Measurements from ENCODE around the gene SPANXN5. TPM values are rescaled to one million over a fixed set of nuclear protein-coding genes. Genes with fewer than 3 reads are reported as not detected.
A peak's percentile ranks its signal among the peaks of the same experiment; 100 is the strongest.
"Not testable (repeated sequence)": the region's sequence is repeated elsewhere in the genome, so short reads cannot be mapped to it uniquely, and the experiment has no call there.

The SPANXN5 gene, protein sequence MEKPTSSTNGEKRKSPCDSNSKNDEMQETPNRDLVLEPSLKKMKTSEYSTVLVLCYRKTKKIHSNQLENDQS
- not detected in 2 replicates for total RNA-seq

DNA sequence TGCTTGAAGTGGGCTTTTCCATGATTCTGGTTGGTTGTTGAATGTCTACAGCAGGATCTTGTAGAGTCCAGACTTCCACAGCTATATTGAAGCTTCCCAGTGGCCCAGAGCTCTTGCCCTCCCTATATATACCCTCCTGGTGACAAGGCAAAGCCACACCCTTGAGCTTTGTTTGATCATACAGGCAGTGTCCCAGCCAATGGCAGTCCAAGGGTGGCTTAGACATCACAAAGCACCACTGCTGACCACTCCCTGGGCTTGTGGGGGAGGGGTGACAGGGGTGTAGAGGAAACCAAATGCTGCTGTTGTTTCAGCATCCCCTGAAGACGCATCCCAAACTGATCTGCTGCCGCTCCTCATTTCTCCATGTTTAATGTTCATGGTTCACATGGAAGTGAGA is at the start of gene SPANXN5:
Gene SPANXN5 (minus strand): TSS at position 101 of the 400 bp plus-strand sequence. CDS start 79 bp downstream, at position 22.
- not testable (repeated sequence) for H3K4me3 ChIP-seq (ENCODE audit: low read depth, low read length); DNase-seq (ENCODE audit: low read depth)

DNA sequence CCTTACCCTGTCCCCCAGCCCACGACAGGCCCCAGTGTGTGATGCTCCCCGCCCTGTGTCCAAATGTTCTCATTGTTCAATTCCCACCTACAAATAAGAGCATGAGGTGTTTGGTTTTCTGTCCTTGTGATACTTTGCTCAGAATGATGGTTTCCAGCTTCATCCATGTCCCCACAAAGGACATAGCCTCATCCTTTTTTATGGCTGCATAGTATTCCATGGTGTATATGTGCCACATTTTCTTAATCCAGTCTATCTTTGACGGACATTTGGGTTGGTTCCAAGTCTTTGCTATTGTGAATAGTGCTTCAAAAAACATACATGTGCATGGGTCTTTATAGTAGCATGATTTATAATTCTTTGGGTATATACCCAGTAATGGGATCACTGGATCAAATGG is 46.4 kb upstream of the SPANXN5 start:
- DNase-seq (ENCODE audit: low read depth); H3K4me3 ChIP-seq (ENCODE audit: low read depth, low read length): not testable (repeated sequence)

DNA sequence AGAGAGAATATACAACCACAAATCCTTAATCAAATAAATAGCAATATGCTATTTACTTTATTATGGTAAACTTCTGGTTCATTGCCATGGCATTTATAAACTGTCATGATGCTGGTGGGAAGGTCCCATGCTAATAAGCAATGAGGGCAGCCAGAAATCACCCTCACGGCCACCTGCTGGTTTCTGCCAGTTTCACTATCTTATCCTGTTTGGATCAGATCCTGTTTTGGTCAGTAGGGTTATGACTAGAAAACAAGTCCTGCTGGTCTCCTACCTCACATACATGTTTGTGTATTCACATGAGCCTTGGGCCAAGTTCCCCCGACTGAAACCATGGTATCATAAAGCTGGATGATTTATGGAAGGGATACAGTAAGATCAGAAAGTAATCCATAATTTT is 41.9 kb upstream of the SPANXN5 start:
- H3K4me3 ChIP-seq (ENCODE audit: low read depth, low read length), result no peak overlapping the region
- TF ChIP-seq, protein P1, sequence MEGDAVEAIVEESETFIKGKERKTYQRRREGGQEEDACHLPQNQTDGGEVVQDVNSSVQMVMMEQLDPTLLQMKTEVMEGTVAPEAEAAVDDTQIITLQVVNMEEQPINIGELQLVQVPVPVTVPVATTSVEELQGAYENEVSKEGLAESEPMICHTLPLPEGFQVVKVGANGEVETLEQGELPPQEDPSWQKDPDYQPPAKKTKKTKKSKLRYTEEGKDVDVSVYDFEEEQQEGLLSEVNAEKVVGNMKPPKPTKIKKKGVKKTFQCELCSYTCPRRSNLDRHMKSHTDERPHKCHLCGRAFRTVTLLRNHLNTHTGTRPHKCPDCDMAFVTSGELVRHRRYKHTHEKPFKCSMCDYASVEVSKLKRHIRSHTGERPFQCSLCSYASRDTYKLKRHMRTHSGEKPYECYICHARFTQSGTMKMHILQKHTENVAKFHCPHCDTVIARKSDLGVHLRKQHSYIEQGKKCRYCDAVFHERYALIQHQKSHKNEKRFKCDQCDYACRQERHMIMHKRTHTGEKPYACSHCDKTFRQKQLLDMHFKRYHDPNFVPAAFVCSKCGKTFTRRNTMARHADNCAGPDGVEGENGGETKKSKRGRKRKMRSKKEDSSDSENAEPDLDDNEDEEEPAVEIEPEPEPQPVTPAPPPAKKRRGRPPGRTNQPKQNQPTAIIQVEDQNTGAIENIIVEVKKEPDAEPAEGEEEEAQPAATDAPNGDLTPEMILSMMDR (conservative IDR thresholded peaks at IDR 0.05; ENCODE audit: low read depth, low read length), result peak; percentile 10
- DNase-seq (ENCODE audit: low read depth), result no peak

DNA sequence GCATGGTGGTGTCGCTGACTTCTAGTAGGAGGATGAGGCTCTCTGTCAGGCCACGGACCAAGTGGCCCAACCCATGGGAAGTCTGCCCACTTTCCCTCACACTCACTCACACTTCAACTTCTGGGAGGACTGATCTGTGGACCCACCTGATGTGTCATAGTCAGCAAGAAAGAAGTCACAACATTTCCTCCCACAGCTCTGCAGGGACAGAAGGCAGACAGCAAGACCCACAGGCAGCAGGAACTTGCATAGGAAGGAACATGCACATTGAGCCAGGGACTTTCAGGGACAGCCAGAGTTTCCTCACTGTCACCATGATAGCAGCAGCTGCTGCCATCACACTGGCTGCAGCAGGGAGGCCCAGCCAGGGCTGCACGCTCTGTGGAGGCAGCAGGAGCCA is 33.3 kb upstream of the SPANXN5 start:
- no peak overlapping the region for H3K4me3 ChIP-seq (ENCODE audit: low read depth, low read length)
- TF ChIP-seq, protein P1 (conservative IDR thresholded peaks at IDR 0.05; ENCODE audit: low read depth, low read length), result no peak
- DNase-seq (ENCODE audit: low read depth), result no peak

DNA sequence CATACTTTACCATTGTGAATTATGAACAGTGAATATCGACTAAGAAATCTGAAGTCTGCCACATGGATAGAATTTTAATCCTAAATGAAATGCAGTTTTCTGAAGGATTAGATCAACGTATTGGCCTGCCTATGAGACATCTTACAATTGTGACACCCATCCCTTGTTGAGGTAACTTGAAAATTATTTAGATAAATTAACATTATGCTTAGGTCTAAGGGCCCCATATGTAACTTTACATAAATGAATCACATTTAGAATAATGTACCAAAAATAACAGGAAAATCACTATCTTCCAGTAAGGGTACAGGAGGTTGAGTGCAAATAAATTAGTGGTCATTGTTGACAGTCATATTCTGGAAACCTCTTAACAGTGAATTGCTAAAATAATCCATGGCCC is 27.4 kb upstream of the SPANXN5 start:
- no peak overlapping the region for H3K4me3 ChIP-seq (ENCODE audit: low read depth, low read length)
- no peak for DNase-seq (ENCODE audit: low read depth)
- TF ChIP-seq, protein P1 (conservative IDR thresholded peaks at IDR 0.05; ENCODE audit: low read depth, low read length), result no peak

DNA sequence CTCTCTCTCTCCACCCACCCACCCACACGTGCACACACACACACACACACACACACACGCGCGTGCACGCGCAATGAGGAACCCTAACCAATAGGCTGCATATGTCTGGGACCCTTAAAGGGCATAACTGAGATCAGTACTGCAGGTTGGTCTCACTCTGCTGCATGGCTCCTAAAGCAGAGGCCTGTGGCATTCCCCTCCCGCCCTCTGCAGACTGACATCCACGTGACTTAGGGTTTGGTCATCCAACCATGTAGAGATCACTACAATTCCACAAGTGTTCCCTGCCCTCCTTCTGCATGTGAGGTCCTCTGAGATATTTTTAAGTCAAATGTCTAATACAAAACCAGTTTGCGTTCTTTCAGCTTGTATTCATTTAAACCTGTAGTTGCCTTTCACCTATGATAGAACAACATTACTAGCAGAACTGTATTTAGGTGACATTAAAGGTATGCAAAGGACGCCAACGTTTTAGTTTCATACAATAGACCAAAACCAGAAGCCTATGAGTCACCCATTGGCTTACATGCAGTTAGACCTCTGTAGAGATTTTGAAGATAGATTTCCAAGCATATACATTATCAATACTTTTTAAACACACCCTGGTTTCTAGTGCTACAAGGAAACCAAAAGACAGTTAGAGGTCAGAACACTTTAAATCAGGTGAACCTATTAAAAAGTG is 24.0 kb upstream of the SPANXN5 start:
- DNase-seq (ENCODE audit: low read depth), result no peak
- TF ChIP-seq, protein P1 (conservative IDR thresholded peaks at IDR 0.05; ENCODE audit: low read depth, low read length), result no peak
- no peak overlapping the region for H3K4me3 ChIP-seq (ENCODE audit: low read depth, low read length)

DNA sequence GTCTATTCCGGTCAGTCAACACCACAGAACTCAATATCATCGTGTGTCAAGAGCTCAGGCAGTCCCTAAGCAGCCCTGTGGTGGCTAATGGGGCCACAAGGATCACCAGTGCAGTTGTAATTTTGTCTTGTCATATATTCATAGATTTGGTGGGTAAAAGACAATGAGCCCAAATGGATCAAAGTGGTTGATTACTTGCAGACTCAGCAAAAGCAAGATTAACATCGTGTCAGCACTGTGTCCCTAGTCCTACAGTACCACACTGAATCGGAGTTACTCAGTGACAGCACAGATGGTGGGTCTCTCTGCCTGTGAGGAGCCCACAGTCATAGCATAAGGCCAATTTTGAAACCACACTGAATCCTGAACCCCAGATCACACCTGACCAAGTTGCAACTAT is 22.6 kb upstream of the SPANXN5 start:
- TF ChIP-seq, protein P1 (conservative IDR thresholded peaks at IDR 0.05; ENCODE audit: low read depth, low read length), result no peak
- no peak for DNase-seq (ENCODE audit: low read depth)
- H3K4me3 ChIP-seq (ENCODE audit: low read depth, low read length), result no peak overlapping the region

DNA sequence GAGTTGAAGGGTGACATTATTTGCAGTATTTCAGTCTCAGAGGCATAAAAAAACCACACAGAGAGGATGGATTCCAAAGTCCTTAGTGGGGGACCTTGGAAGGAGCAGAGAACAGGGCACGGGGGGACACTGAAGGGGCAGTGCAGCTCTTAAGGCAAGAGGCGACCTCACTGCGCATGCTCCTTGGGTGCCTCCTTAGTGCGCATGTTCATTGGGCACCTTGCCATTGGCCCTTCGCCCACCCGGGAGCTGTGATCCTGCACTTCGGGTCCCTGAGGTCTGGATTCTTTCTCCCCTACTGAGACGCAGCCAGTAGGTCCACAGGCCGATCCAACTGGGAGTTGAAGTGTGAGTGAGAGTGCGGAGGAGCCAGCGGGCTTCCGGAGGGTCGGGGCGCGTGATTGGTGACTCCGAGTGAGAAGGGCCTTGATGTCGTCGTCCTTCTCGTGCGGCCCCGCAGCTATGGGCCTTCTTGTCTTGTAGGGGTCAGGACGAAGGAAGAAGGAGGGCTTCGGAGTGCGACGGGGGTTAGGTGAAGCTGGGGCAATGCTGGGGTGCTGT is 13.9 kb upstream of the SPANXN5 start, which contains the start of gene XAGE5:
Gene XAGE5 (plus strand): TSS at position 223 of the 561 bp plus-strand sequence. CDS start 1,280 bp downstream, outside the sequence.
- TF ChIP-seq, protein P1 (conservative IDR thresholded peaks at IDR 0.05; ENCODE audit: low read depth, low read length), result no peak
- H3K4me3 ChIP-seq (ENCODE audit: low read depth, low read length), result no peak within 1 kb of the TSS
- no peak for DNase-seq (ENCODE audit: low read depth)

DNA sequence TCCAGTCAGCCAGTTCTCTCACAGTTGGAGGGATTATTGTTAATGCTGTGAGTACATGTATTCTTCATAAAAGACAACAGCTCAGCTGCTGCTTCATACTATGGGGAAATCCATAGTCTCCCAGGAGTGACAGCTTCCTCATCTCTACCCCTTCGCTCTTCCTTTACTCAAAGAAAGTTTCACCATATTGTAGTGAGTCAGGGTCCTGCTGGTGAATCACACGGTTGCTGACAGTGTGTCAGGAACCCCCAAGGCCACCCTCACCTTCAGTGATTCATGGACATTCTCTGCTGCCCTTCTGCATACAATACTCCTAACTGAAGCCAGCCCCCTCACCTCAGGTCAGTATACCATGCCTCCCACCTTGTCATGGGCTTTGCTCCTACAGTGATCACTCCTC is 7.6 kb upstream of the SPANXN5 start:
- H3K4me3 ChIP-seq (ENCODE audit: low read depth, low read length); DNase-seq (ENCODE audit: low read depth): not testable (repeated sequence)

DNA sequence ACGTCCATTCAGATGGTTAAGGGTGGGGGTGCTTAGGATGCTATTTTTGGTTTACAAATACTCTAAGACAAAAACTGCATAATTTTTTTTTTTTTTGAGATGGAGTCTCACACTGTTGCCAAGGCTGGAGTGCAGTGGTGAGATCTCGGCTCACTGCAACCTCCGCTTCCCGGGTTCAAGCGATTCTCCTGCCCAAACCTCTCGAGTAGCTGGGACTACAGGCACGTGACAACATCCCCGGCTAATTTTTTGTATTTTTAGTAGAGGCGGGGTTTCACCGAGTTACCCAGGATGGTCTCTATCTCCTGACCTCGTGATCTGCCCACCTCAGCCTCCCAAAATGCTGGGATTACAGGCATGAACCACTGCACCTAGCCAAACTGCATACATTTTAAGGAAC is 23.7 kb downstream of the SPANXN5 start:
- H3K4me3 ChIP-seq (ENCODE audit: low read depth, low read length); DNase-seq (ENCODE audit: low read depth): not testable (repeated sequence)

DNA sequence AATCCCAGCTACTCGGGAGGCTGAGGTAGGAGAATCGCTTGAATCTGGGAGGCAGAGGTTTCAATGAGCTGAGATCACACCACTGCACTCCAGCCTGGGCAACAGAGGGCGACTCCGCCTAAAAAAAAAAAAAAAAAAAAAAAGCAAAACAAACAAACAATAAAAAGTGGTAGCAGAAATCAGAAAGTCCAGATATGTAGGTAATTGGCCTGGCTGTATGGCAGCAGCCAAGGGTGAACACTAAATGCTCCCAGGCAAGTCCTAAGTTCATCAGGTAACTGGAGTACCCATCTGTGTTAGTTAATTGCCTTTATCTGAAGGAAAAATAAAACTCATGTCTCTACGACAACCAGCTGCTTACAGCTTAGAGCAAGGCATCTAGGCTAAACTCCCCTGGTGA is 31.2 kb downstream of the SPANXN5 start:
- DNase-seq (ENCODE audit: low read depth); H3K4me3 ChIP-seq (ENCODE audit: low read depth, low read length): not testable (repeated sequence)
